NCI-H345 treated with DMSO at 0.1 percent for 48 hours (cell line): Measurements from ENCODE around the gene OSBPL10.
"Not testable (repeated sequence)": the region's sequence is repeated elsewhere in the genome, so short reads cannot be mapped to it uniquely, and the experiment has no call there.

Source experiments
- DNase-seq: peaks from one replicate; lab custom pipeline; 2025; ENCODE audit not compliant: unreplicated experiment; lab: John Stamatoyannopoulos, UW

OSBPL10 gene

DNA sequence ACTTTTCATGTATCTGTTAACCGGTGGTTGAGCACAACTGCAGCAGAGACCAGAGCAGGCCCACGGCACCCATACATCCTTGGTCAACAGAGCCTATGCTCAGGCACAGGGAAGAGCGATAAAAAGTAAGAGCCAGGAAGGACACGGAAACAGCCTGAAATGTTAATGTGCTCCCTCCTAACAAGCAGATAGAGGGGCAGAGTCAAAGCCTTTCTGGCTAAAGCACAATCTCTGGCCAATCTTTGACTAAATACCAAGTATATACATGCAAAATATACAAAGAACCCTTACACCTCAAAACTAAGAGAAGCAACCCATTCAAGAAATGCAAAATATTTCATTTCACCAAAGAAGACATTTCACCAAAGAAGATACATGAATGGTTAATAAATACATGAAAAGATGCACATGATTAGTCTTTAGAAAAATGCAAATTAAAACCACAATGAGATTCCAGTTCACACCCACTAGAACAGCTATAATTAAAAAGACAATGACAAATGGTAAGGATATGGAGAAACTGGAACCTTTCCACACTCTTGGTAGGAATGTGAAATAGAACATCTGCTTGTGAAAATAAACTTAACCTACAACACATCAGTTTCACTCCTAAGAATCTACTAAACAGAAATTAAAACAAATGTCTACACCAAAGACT lies 88.0 kb downstream of the OSBPL10 start:
- DNase-seq: no peak

- DNase-seq: no peak
Observed at GRCh38 chr3:31892500-31892899, 88.6 kb downstream of the OSBPL10 start.

DNA sequence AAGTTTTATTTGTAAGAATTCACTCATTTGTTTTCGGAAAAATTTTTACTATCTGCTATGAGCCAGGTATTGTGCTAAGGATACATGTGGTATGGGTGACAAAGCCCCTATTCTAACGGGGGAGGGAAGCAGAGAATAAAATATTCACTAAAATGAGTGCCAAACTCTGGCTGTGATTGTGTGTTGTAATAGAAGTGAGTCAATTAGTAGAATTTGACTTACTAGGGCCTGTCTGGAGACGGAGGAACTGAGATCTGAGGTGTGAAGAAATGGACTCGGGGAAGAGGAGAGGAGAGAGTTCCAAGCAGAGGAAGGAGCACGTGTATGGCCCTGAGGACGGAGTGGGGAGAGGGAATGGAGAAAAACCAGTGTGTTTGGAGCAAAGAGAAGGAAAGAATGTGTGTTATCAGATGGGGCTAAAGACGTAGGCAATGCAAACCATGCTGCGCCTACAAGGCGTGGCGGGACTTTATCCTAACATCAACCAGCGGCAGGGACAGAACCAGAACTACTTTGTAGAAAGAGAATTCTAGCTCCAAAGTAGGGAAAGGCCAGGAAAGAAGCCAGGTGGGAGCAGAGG lies 89.1 kb downstream of the OSBPL10 start:
- no peak for DNase-seq

DNA sequence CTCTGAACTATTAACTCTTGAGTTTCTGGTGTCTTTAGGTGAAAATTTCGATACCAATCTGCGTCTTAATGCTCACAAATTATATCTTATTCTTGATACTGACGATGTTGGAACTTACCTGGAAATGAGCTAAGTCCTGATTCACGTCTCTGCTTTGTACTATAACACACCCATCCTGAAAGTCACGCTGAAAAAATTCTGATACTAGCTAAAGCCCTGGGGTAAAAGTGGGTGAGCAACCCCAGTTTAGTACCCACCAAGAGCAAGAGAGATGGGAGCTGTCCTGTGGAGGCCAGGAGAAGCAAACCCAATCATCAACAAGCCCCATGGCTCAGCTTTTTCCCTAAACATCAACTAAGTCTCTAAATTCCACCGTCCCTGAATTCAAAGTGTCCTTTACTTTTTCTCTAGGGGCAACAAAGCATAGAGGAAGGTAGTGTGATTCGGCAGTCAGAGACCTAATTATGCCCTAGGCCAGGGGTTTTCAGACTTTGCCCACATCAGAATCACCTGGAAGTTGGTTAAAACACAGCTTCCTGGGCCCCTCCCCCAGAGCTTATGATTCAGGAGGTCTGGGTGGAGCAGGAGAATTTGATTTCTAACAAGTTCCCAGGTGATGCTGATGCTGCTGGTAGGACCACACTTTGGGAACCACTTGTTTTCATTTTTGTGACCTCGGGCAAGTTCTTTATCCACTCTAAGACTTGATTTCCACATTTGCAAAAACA lies 90.2 kb downstream of the OSBPL10 start:
- DNase-seq: no peak

GRCh38 chr3:31890007-31890406 lies 91.1 kb downstream of the OSBPL10 start:
- DNase-seq: no peak

DNA sequence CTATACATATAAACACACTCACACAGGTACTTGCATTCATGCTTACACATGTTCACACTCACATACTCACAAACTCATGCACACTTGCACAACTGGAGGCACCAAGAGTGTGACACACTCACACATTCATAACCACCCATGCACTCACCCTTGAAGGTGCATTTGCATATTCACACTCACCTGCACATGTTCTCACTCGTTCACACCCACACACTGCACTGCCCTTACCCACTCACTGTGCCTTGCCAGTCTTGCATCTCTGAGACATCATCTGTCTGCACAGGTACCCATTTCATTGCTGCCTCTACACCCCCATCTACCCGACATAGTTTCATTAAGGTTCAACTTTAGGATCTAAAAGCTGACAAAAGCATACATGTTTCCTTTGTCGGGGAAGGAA lies 95.8 kb downstream of the OSBPL10 start:
- no peak for DNase-seq

GRCh38 chr3:31884251-31884650 lies 96.8 kb downstream of the OSBPL10 start:
- no peak for DNase-seq

DNA sequence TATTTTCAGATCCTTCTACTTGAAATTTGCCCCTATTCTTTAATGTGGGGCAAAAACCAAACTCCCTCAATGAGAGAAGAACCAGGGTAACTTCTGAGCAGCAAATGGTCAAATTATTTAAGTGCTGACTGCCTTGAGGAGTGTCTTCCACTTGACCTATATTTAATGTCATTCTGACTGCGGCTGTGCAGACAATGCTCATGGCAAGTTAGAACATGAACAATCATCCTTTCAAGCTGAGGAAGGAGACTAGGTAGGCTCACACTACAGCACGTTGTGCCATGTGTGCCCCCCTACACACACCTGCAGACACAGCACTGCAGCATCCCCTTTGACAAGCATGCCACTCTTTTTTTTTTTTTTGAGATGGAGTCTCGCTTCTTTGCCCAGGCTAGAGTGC lies 98.2 kb downstream of the OSBPL10 start:
- no peak for DNase-seq

DNA sequence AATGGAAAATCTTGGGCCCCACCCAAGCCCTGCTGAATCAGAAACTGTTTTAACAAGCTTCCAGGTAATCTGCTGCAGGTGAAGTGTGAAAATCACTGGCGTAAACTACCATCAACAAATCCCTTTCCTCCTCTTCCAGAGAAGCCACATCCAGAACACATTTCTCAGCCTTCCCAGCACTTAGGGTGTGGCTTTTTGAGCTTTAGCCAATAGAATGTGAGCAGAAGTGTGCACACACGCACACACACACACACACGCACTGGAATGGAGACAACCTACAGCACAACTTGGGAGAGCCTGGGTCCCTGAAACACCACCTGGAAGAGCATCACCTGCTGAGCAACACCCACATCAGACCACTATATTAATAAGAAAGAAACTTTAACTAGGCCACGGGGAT lies 98.6 kb downstream of the OSBPL10 start:
- no peak for DNase-seq

DNA sequence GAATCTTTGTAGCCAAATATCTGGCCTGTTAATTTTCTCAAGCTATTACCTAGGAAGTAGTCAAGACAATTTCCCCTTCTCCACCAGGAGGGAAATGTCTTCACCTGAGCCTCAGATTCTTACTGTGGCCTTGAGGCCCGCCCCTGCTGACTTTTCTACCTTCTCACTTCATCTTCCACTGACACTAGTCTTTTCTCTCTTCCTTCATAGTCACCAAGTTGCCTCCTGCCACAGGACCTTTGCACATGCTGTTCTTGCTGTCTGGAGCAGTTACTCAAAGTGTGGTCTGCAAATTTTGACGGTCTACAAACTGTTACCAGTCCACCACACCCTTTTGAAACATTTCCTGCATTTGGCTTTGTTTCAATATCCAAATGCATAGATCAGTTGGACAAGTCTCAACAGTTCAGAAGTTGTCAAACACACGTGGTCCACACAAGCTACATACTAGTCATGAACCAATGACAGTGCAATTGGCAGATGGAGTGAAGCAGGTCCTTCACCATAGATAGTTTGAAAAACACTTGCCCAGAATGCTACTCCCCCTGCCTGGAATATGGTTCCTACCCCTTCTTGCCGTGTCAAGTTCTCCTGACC lies 100.5 kb downstream of the OSBPL10 start:
- DNase-seq: no peak

- DNase-seq: no peak
Observed at GRCh38 chr3:31880020-31880419, 101.0 kb downstream of the OSBPL10 start.

- no peak for DNase-seq
Observed at GRCh38 chr3:31879365-31879764, 101.7 kb downstream of the OSBPL10 start.

DNA sequence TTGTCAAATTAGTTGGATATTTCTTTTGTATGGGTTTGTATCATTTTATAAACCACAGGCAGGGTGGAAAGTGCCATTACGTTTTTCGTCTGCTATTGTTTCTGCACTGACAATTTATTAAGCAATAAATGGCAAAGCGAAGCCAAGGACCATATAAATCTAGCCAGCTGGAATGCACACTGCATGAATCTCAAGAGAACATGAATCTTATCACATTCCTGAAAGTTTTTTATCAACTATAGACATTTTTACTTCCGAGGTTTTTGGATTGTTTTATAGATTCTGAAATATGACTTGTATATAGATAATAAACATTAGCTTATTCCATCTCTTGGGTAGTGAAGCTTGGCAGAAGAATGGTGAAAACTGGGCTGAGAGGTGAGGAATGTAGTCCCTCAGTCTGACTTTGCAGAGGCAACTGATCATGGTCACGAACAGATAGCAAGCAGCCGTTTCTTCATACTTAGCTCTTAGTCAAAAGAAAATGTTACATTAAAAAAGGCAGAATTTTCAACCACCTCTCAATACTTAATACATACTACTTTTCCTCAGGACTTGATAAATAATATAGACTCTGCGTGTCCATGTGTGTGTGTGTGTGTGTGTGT lies 102.7 kb downstream of the OSBPL10 start:
- DNase-seq: no peak

GRCh38 chr3:31876331-31876730 lies 104.7 kb downstream of the OSBPL10 start:
- DNase-seq: no peak

DNA sequence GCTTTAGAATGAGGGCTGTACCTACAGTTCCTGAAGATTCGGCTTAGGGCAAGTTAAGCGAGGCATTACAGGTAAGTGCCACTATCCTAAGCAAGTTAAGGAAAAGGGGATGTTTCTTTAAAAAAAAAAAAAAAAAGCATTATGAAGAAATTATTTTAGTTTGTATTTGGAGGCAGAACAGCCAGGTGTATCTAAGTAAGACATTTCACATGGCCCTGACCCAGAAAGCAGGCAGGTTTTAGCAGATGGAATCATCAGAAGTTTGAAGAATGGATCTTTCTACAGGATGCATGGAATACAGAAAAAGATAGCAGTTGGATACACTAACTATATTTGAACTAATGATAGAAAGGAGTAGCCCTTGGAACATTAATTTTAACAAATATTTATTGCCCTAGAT lies 105.6 kb downstream of the OSBPL10 start:
- DNase-seq: no peak

DNA sequence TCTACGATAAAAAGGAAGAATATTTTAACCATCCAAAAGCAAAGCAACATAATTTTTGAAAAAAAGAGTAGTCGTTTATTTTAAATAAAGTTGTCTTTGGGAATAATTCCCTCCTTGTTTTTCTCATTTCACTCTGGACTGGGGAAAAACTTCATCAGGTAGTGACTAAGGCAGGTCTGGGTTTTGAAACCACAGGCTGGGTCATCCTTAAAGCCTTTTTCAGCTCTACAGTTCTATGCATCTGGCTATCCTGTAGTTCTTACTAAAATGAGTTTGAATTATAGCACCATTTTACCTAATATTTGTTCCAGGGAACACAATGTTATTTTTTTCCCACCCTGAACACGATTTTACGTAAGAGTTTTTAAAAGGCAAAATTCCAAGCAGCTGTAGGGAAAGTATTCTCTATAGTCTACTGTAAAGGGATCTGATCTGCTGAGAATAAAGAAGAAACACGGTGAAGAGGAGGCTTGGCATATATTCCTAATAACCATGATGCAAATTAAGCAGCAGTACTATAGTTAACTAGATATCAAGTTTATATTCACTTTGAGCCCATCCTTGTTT lies 107.7 kb downstream of the OSBPL10 start:
- DNase-seq: no peak

- no peak for DNase-seq
Observed at GRCh38 chr3:31871939-31872507, 109.0 kb downstream of the OSBPL10 start.

- not testable (repeated sequence) for DNase-seq
Observed at GRCh38 chr3:31870111-31870510, 111.0 kb downstream of the OSBPL10 start.

DNA sequence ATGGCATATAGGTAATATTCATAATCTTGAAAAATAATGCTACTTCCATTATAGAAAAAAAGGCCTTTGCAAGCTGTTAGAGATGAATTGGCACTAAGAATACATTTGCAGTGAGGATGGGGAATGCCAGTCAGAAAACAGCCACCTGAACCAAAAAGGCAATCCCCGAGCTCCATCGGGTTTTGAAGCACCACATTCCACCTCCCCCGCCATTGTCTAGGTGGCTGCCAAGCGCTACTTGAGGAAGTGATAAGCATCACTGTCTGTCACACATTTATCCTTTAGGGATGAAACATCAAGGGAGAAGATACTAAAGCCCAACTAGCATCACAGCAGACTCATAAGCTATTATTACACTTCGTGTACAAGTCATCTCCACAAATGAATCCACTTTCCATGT lies 112.8 kb downstream of the OSBPL10 start:
- DNase-seq: no peak

GRCh38 chr3:31862666-31863279 lies 118.3 kb downstream of the OSBPL10 start:
- no peak for DNase-seq

DNA sequence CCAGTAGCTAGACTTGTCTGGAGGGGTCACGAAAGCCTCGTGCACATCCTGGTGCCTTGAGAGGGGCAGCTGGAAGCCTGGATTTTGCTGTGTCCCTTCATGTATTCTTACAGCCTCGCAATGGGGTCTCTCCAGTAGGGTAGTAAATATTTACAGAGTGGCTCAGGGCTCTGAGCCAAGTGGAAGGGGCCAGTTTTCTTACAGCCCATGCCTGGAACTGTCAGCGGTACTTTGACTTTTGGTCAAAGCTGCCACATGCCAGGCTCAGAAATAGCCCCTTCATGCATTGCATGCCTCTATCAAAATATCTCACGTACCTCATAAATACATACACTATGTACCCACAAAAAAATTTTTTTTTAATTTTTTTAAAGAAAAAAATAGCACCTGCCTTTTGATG lies 119.2 kb downstream of the OSBPL10 start:
- DNase-seq: no peak
